PC-3 (cell line): Measurements from ENCODE around the gene ILF3.

Experiments used
- CTCF ChIP-seq: fragments of 300-600 bp; sonication (generic); conservative IDR thresholded peaks from 2 replicates; pipeline ENCODE4 v1.5.1; 2017; ENCODE audit warnings: antibody characterized with exemption, low read depth, mild to moderate bottlenecking, low read length
- EZH2phosphoT487 ChIP-seq: fragments of 300-600 bp; sonication (generic); IDR thresholded peaks from 2 replicates; pipeline ENCODE4 v1.6.1; 2018; ENCODE audit warnings: mild to moderate bottlenecking, antibody characterized with exemption, low read length, borderline replicate concordance

GRCh38 chr19:10643172-10643967 lies 10.8 kb upstream of the ILF3 start:
- no peak for TF ChIP-seq CTCF
- TF ChIP-seq EZH2phosphoT487, result no peak
